Immature natural killer cell (primary cell): ENCODE data around the gene TRABD2B. TPM values are rescaled to one million over a fixed set of nuclear protein-coding genes. Genes with fewer than 3 reads are reported as not detected.

Source experiments
- DNase-seq, 3 donors: peaks; one replicate each; pipeline ENCODE4 v3.0.0; 2022; ENCODE audit warnings: mixed read lengths in 1 of 3
- H3K27ac Mint-ChIP-seq, 6 donors: one replicate each; pipeline ENCODE4 v1.8.0; 2020; ENCODE audit warnings: mixed read lengths in 6 of 6, mild to moderate bottlenecking in 5 of 6, inconsistent platforms in 4 of 6, moderate library complexity in 3 of 6
- H3K27me3 Mint-ChIP-seq, 3 donors: one replicate each; pipeline ENCODE4 v1.8.0; 2020 to 2021; ENCODE audit warnings: low read depth in 3 of 3, mild to moderate bottlenecking in 3 of 3, mixed read lengths in 3 of 3, moderate library complexity in 3 of 3, inconsistent platforms in 1 of 3
- H3K36me3 Mint-ChIP-seq, 3 donors: one replicate each; pipeline ENCODE4 v1.8.0; 2020; ENCODE audit warnings: mixed read lengths in 3 of 3, inconsistent platforms in 2 of 3, mild to moderate bottlenecking in 2 of 3
- H3K4me1 Mint-ChIP-seq, 2 donors: one replicate each; pipeline ENCODE4 v1.8.0; 2020; ENCODE audit warnings: inconsistent platforms in 2 of 2, mild to moderate bottlenecking in 2 of 2, mixed read lengths in 2 of 2, moderate library complexity in 1 of 2
- H3K4me3 Mint-ChIP-seq, 5 donors: one replicate each; pipeline ENCODE4 v1.8.0; 2020; ENCODE audit warnings: mild to moderate bottlenecking in 5 of 5, mixed read lengths in 5 of 5, inconsistent platforms in 3 of 5, moderate library complexity in 3 of 5
- H3K9me3 Mint-ChIP-seq, 6 donors: one replicate each; pipeline ENCODE4 v1.8.0; 2020; ENCODE audit warnings: mild to moderate bottlenecking in 6 of 6, mixed read lengths in 6 of 6, inconsistent platforms in 4 of 6, moderate library complexity in 3 of 6
- polyA plus RNA-seq, 3 donors: library from polyadenylated mRNA; unstranded; fragments of 300-500 nt; fragmentation: Illumina TruSeq; gene quantifications; one replicate each; pipeline ENCODE4 v1.2.3, GENCODE V29; 2021

TRABD2B gene
- polyA plus RNA-seq, 3 donors from 2014 or later: not detected

DNA sequence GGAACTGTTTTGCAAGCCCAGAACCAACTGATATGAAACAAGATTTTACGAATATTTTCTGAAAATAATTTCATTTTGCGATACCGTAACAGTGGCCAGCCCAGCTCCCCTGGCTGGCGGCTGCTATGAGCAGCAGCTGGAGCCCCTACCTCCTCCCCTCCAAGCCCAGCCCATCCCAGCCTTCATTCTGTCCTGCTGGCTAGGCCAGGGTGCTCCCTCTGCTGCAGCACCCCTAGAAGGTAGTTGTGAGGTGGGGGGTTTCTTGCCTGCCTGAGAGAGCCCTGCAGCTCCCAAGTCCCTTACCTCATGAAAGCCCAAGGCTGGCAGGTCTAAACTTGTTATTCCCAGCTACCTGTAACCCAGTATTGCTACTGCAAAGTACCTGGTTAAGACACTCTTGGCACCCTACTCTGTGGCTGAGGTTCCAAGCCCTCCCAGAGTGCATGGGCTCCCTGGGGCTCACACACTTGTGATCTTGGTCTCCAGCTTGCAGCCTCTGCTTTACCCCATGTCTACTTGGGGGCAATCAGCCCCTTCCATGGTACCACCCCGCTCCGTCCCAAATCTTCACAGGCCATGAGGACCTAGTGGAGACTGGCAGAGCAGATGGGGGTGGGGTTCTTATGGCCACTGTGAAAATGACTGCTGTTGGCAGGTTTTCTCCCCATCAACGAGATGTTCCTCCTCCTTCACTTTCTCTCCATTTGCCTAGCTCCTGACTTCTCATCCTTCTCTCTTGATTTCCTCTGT, 239.8 kb downstream of the TRABD2B start:
- H3K9me3 Mint-ChIP-seq: no peaks in the 10 kb centered on the region
- no peak overlapping the region for H3K4me3 Mint-ChIP-seq
- peaks cover 1 to 5% (median 2%) of the 10 kb centered on the region in 3 donors for H3K27me3 Mint-ChIP-seq
- no peaks in the 10 kb centered on the region for H3K36me3 Mint-ChIP-seq
- H3K27ac Mint-ChIP-seq: no peak overlapping the region
- no peak for DNase-seq
- no peaks in the 10 kb centered on the region for H3K4me1 Mint-ChIP-seq

DNA sequence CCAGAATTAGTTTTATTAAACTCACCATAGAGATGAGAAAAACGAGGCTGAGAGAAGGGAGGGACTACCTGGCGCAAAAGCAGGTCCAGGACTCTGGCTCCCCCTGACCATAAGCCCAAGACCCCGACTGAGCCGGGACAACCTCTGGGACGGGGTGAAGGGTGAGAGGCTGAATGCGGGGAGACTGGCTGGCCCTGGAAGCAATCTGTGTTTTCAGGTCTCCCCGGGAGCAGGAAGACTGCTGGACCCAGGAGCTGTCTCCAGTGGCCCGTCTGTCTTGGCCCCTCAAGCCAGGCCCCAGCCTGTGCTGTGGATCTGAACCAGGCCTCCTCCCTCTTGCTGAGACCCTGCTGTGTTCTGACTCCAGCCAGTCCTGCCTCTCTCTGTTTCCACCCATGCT, 240.8 kb downstream of the TRABD2B start:
- Mint-ChIP-seq H3K27me3 (peaks cover 0 to 5% (median 0%) of the 10 kb centered on the region in 3 donors), H3K9me3 (no peaks in the 10 kb centered on the region), H3K27ac (no peak overlapping the region), H3K36me3 (no peaks in the 10 kb centered on the region), H3K4me3 (no peak overlapping the region), H3K4me1 (no peaks in the 10 kb centered on the region)
- DNase-seq: no peak

DNA sequence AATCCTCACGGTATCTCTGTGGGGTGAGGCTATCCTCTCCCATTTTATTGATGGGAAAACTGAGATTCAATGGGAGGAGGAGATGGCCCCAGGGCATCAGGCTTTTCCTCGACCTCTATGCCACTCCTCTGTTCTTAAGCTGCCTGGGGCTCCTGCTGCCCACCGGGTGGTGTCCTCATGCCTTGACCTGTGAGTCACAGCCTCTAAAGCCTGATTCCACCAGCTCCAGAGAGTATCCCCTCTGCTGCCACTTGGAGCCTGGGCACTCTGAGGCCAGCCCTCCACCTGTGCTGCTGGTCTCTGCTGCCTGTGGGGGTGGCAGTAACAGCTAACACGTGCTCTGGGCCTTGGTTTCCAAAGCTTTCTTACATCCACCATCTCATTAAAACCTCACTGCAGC, 241.2 kb downstream of the TRABD2B start:
- Mint-ChIP-seq H3K27ac (no peak overlapping the region), H3K4me1 (no peaks in the 10 kb centered on the region), H3K4me3 (no peak overlapping the region), H3K9me3 (peaks cover 0 to 1% (median 0%) of the 10 kb centered on the region in 6 donors), H3K27me3 (peaks cover 0 to 7% (median 0%) of the 10 kb centered on the region in 3 donors), H3K36me3 (no peaks in the 10 kb centered on the region)
- no peak for DNase-seq

DNA sequence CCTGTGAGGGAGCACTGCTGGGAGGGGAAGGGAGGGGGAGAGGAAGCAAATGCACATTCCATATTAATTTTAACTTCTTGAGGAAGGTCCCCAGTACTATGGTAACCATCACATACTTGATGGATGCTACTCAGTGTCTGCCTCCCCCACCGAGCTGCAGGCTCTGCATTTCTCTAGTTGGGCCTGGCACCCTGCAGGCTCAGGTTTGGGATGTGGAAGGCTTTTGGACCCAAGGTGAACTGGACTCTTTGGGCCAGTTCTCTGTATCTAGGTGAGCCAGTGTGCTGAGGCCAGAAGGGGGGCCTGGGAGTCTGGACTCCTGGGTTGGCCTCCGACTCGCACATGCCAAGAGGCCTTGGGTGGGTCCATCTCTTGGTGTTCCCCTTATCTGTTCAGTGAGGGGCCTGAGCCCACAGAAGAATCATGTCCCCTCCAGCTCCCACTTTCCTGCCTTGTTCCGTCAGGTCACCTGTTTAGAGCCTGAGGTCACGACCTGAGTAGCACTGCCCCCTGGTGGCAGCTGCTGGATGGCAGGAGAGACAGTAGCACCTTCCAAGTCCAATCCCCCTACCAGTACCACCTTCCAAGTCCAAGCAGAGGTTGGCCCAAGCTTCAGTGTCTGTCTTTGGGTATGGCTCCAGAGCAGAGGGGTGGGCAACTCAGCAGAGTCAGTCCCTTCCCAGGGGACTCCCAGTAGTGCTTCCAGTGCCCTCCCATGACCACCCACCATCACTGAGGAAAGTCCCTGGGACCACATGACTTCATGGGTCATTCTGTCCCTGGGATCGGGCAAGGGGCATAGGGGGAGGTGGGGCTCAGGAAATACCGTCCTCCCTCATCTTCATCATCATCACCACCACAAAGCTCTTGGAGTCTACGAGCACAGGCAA, 241.8 kb downstream of the TRABD2B start:
- Mint-ChIP-seq H3K4me1 (no peaks in the 10 kb centered on the region), H3K27ac (no peak overlapping the region), H3K4me3 (no peak overlapping the region), H3K27me3 (peaks cover 0 to 7% (median 0%) of the 10 kb centered on the region in 3 donors), H3K9me3 (peaks cover 0 to 1% (median 0%) of the 10 kb centered on the region in 6 donors), H3K36me3 (no peaks in the 10 kb centered on the region)
- DNase-seq: peak in 1 of 3 donors; percentile 18

DNA sequence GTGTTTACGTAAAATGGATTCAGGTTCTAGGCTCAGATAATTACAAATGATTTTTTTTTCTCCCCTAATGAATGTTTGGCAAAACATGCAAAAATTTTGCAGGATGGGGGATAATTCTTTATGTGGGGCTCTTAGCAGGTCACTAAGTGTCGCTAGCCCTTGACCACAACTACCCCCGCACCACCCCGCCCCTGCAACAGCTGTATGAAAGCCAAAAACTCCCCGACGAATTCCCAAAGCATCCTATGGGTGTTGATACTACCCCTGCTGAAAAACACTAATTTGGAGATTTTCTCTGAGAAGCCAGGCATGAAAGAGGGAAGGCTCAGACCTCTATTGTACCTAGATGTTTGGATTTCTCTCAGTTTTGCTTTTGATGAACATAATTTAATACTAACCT, 243.0 kb downstream of the TRABD2B start:
- no peaks in the 10 kb centered on the region for H3K36me3 Mint-ChIP-seq
- H3K4me1 Mint-ChIP-seq: no peaks in the 10 kb centered on the region
- H3K27me3 Mint-ChIP-seq: peaks cover 0 to 4% (median 0%) of the 10 kb centered on the region in 3 donors
- no peak overlapping the region for H3K27ac Mint-ChIP-seq
- DNase-seq: no peak
- peaks cover 0 to 1% (median 0%) of the 10 kb centered on the region in 6 donors for H3K9me3 Mint-ChIP-seq
- no peak overlapping the region for H3K4me3 Mint-ChIP-seq

DNA sequence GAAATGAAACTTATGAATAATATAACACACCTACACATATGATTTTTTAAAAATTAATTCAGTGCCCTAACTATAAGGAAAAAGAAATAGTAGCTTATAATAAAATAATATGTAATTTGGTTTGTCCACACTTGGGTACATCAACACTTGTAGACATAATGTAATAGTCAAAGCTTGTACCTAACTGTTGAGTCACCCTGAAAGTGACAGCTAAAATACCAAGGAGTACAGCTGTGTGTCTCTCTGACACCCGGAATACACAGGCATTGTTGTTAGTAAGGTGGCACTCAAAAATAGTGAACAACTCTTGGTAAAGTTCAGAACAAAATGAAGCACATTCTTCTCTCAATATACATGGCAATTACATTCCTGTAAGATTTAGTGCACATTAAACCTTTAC, 243.4 kb downstream of the TRABD2B start:
- Mint-ChIP-seq H3K4me1 (no peaks in the 10 kb centered on the region), H3K4me3 (no peak overlapping the region), H3K27ac (no peak overlapping the region), H3K27me3 (peaks cover 0 to 4% (median 0%) of the 10 kb centered on the region in 3 donors), H3K9me3 (peaks cover 0 to 1% (median 0%) of the 10 kb centered on the region in 6 donors), H3K36me3 (no peaks in the 10 kb centered on the region)
- DNase-seq: no peak

DNA sequence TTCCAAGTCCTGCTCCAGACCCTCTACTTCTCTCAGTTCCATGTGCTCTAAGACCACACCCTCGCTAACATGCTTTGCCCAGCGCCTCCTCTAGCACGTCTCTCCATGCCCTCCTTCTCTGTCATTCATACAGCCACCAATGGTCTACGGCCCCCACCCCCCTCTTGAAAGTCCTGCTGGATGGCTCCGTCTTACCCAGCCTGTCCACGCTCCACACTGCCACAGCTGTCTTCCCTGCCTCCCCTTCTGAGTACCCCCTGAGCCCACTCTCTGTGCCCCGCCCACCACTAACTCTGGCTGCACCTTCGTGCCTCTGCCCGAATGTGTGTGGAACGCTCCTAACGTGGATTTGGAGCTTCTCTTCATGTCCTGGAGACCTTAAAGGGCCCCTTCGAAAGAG, 244.6 kb downstream of the TRABD2B start:
- Mint-ChIP-seq H3K36me3 (no peaks in the 10 kb centered on the region), H3K27ac (no peak overlapping the region), H3K27me3 (peaks cover 0 to 4% (median 0%) of the 10 kb centered on the region in 3 donors), H3K4me1 (no peaks in the 10 kb centered on the region), H3K4me3 (no peak overlapping the region), H3K9me3 (peaks cover 0 to 1% (median 0%) of the 10 kb centered on the region in 6 donors)
- DNase-seq: no peak

DNA sequence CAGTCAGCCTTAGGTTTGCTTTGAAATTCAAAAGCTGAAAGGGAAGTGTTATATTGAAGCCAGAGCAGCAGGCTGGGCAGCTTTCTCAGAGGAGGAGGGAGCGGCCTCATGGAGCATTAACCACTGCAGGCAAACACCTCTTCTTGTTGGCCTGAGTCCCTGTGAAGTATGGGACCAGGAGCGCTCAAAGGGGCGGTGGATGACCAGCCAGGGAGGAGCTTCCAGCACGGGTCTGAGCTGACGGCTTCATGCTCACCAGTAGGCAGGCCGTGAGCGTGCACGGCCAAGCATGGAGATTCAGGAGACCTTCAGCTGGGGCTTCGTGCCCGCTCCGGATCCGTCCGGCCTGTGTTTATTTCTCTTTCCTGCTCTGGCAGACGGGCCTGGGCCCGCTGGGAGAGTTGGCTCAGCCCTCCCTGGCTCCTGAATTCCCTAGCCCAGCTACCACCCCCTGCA, 245.2 kb downstream of the TRABD2B start:
- Mint-ChIP-seq H3K27me3 (peaks cover 0 to 4% (median 0%) of the 10 kb centered on the region in 3 donors), H3K4me3 (no peak overlapping the region), H3K9me3 (peaks cover 0 to 1% (median 0%) of the 10 kb centered on the region in 6 donors), H3K4me1 (no peaks in the 10 kb centered on the region), H3K36me3 (no peaks in the 10 kb centered on the region), H3K27ac (no peak overlapping the region)
- DNase-seq: no peak

DNA sequence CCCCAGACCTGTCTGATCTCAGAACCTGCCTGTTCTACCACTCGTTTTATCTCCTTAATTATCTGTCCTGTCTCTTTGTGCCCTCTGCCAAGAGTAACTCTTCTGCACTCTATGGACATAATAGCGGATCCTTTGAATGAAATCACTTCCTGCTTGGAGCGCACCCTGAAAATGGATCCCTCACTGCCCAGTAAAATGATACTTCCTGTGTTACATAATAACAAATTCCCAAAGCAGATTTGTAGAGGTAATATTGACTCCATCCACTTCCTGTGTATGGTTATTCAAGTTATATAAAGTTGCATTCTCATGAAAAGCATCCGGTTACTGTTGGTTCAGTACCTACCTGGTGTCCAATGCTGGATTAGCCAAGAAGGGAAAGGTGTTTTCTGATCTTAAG, 246.0 kb downstream of the TRABD2B start:
- DNase-seq: no peak
- H3K27me3 Mint-ChIP-seq: peaks cover 0 to 4% (median 0%) of the 10 kb centered on the region in 3 donors
- no peak overlapping the region for H3K4me3 Mint-ChIP-seq
- no peaks in the 10 kb centered on the region for H3K36me3 Mint-ChIP-seq
- H3K4me1 Mint-ChIP-seq: no peaks in the 10 kb centered on the region
- no peak overlapping the region for H3K27ac Mint-ChIP-seq
- H3K9me3 Mint-ChIP-seq: peaks cover 0 to 1% (median 0%) of the 10 kb centered on the region in 6 donors

DNA sequence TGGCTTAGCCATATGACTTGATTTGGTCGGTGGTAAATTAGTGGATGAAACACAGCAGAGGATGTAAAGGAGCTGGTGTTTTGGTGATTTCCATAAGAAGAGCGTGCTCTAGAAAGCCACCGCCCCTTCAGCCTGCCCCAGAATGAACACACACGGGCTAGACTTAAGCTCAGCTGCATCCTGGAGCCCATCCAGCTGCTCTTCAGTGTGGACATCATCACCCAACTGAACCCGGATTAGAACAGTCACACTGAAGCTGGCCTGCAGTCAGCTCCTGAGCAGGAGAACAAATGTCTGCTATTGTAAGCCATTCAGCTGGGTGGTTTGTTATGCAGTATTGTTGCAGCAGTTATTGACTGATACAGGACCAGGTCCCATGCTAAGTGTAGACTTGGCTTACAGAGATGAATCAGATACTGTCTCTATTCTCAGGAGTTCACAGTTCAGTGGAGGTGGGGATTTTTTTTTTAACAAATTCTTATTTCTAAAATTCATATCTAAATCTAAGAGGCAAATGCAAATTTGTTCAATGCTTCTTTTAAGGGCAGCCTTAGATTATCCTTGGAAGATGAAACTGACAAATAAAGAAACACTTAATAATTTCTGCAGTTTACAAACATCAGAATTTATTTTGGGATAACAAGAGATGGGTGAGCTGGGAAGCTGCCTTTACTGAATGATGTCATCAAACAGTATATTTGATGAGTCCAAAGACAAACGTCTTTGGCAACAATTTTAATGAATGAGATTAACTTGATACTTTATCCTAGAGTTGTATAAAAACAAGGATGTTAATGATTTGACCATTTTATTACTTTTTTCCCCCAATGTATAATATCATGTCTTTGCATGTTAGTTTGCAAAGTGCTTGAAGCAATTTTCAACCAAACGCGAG, 251.2 kb downstream of the TRABD2B start:
- Mint-ChIP-seq H3K4me3 (no peak overlapping the region), H3K36me3 (no peaks in the 10 kb centered on the region), H3K4me1 (no peaks in the 10 kb centered on the region), H3K9me3 (peaks cover 0 to 6% (median 0%) of the 10 kb centered on the region in 6 donors), H3K27me3 (peaks cover 3% of the 10 kb centered on the region in 3 donors), H3K27ac (no peak overlapping the region)
- no peak for DNase-seq

DNA sequence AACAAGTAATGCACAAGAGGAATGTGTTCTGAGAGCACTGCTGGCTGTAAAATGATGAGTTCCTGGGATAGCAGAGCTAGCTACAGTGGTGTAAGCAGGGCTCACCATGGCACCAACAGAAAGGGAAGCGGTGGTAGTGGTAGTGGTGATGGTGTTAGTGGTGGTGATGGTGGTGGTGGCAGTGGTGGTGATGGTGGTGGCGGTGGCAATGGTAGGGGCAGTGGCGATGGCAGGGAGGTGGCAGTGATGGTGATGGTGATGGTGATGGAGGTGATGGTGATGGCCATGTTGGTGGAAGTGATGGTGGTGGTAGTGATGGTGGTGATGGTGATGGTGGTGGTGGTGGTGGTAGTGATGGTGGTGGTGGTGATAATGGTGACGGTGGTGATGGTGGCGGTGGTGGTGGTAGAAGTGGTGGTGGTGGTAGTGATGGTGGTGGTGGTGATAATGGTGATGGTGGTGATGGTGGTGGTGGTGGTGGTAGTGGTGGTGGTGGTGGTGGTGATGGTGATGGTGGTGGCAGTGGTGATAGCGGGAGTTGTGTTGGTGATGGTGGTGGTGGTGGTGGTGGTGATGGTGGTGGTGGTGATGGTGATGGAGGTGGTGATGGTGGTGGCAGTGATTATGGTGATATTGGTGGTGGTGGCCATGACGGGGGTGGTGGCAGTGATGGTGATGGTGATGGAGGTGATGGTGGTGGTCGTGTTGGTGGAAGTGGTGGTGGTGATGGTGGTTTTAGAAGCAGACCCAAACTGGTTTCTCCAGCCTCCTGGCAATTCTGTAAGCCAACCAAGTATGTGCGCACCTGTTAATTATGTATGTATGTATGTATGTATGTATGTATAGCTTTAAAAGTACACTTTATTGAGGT, 254.1 kb downstream of the TRABD2B start:
- Mint-ChIP-seq H3K4me3 (no peak overlapping the region), H3K27ac (no peak overlapping the region), H3K4me1 (no peaks in the 10 kb centered on the region), H3K27me3 (peaks cover 8 to 12% (median 9%) of the 10 kb centered on the region in 3 donors), H3K36me3 (no peaks in the 10 kb centered on the region), H3K9me3 (peaks cover 0 to 6% (median 3%) of the 10 kb centered on the region in 6 donors)
- no peak for DNase-seq

DNA sequence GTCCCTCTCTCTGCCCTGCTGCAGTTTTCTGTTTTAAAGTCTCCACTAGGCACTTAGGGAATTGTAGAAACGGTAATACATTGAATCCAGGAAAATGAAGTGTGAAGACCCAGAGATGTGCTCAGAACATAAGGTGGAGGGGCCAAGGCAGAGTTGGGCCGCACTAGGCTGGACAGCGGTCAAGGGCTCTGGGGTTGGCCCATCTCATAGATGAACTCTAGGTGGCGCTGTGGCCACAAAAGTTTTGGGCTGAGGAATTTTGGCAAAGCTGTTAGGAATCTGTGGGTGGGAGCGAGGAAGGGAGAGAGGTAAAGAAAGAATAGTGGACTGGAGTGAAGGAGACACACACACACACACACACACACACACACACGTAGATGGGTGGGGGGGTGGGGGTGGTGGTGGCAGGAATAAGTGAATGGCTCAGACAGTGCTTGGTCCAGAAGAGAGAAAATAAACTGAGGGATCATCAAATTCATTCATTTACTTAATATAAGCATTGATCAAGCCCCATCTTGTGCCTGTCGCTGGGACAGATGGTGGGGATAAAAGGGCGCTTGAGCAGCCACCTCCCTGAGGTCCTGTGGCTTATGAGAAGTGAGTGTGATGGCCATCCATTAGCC, 258.5 kb downstream of the TRABD2B start:
- H3K36me3 Mint-ChIP-seq: no peaks in the 10 kb centered on the region
- H3K27ac Mint-ChIP-seq: no peak overlapping the region
- no peaks in the 10 kb centered on the region for H3K4me1 Mint-ChIP-seq
- peaks cover 0 to 6% (median 3%) of the 10 kb centered on the region in 6 donors for H3K9me3 Mint-ChIP-seq
- DNase-seq: no peak
- no peak overlapping the region for H3K4me3 Mint-ChIP-seq
- H3K27me3 Mint-ChIP-seq: peaks cover 7 to 13% (median 11%) of the 10 kb centered on the region in 3 donors
